ENCODE measurements around the gene IFI44. TPM values are rescaled to one million over a fixed set of nuclear protein-coding genes. Genes with fewer than 3 reads are reported as not detected.

Gene IFI44
- polyA plus RNA-seq, 1 donor (not counting 4 experiments of a cell fraction or from before 2014, with no cell fraction given): 97.0 TPM

DNA sequence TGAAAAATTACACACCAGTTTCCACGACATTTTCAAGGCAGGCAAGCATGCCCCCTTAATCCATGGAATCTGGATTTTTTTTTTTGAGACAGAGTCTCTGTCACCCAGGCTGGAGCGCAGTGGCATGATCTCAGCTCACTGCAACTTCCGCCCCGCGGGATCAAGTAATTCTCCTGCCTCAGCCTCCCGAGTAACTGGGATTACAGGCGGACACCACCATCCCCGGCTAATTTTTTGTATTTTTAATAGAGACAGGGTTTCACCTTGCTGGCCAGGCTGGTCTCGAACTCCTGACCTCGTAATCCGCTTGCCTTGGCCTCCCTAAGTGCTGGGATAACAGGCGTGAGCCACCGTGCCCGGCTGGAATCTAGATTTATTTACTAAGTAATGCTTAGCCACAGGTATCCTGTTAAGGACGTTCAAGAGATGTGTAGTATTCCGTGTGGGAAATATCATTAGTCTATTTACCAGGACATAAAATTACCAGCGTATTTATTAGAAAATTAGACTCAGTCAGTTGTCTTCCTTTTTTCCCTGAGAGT is 2.5 kb downstream of the IFI44 start:
- H3K9me1 ChIP-seq (ENCODE audit: control insufficient read depth, extremely low read depth, insufficient read depth, low read length): no peaks in the 10 kb centered on the region
- dilution Hi-C loops (cut with MboI; ENCODE audit: extremely low pct_ligation_motif_present, low sequenced_read_pairs): no loop called here
- FAIRE-seq (no peak), DNase-seq (ENCODE audit: low read depth, low spot score) (no peak)
- H3K4me1 ChIP-seq (ENCODE audit: control insufficient read depth, extremely low read depth, insufficient read depth, low read length): no peaks in the 10 kb centered on the region
- H3K9me3 ChIP-seq (ENCODE audit: control insufficient read depth, low read depth, low read length): no peaks in the 10 kb centered on the region
- H3K9ac ChIP-seq (ENCODE audit: control insufficient read depth, extremely low read depth, insufficient read depth, low read length): no peak overlapping the region
- H3K4me3 ChIP-seq (ENCODE audit: control insufficient read depth in 2 of 3, extremely low read depth in 1 of 3, insufficient read depth in 2 of 3, low read depth in 1 of 3, low read length in 3 of 3): no peak overlapping the region
- TF ChIP-seq EZH2 (IDR thresholded peaks at IDR 0.05; ENCODE audit: low read length): no peak
- TF ChIP-seq, protein P1, sequence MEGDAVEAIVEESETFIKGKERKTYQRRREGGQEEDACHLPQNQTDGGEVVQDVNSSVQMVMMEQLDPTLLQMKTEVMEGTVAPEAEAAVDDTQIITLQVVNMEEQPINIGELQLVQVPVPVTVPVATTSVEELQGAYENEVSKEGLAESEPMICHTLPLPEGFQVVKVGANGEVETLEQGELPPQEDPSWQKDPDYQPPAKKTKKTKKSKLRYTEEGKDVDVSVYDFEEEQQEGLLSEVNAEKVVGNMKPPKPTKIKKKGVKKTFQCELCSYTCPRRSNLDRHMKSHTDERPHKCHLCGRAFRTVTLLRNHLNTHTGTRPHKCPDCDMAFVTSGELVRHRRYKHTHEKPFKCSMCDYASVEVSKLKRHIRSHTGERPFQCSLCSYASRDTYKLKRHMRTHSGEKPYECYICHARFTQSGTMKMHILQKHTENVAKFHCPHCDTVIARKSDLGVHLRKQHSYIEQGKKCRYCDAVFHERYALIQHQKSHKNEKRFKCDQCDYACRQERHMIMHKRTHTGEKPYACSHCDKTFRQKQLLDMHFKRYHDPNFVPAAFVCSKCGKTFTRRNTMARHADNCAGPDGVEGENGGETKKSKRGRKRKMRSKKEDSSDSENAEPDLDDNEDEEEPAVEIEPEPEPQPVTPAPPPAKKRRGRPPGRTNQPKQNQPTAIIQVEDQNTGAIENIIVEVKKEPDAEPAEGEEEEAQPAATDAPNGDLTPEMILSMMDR (optimal IDR thresholded peaks at IDR 0.05 in 1 of 3, IDR thresholded peaks at IDR 0.05 in 1 of 3, conservative IDR thresholded peaks at IDR 0.05 in 1 of 3; ENCODE audit: extremely low read depth in 1 of 3, insufficient read depth in 2 of 3, low read length in 3 of 3): no peak
- H3K27ac ChIP-seq (ENCODE audit: control insufficient read depth, insufficient read depth, low read length): no peak overlapping the region
- peaks cover 0 to 2% of the 10 kb centered on the region in 2 experiments for H3K36me3 ChIP-seq (ENCODE audit: control insufficient read depth in 2 of 2, extremely low read depth in 1 of 2, insufficient read depth in 2 of 2, low read length in 2 of 2)
- no peaks in the 10 kb centered on the region for H3K27me3 ChIP-seq (ENCODE audit: control insufficient read depth, extremely low read depth, insufficient read depth, low read length)
- no peak overlapping the region for H2AFZ ChIP-seq (ENCODE audit: control insufficient read depth, low read length)
- no peak overlapping the region for H3K4me2 ChIP-seq (ENCODE audit: control insufficient read depth, extremely low read depth, insufficient read depth, low read depth, low read length)
- H4K20me1 ChIP-seq (ENCODE audit: control insufficient read depth, extremely low read depth, insufficient read depth, low read length): no peaks in the 10 kb centered on the region
- peaks cover 10% of the 10 kb centered on the region for H3K79me2 ChIP-seq (ENCODE audit: control insufficient read depth, insufficient read depth, low read length)

DNA sequence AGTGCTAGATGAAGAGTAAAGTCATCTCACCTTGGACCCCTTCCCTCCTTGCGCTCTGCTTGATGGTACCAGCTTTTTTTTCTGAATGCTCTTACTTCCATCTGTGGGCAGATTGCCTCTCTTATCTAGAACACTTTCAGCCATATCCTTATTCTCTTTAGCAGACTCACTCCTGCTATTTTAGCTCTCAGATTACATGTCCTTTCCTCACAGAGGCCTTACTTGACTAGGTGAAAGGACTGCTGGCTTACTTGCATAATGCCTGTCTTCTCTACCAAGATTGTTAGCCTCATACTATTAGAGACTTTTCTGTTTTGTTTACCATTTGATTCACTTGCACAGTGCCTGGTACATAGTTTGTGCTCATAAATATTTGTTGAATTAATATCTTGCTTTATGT is 9.3 kb downstream of the IFI44 start:
- Histone ChIP-seq H3K9ac (ENCODE audit: control insufficient read depth, extremely low read depth, insufficient read depth, low read length) (no peak overlapping the region), H3K9me1 (ENCODE audit: control insufficient read depth, extremely low read depth, insufficient read depth, low read length) (no peaks in the 10 kb centered on the region), H3K4me2 (ENCODE audit: control insufficient read depth, extremely low read depth, insufficient read depth, low read depth, low read length) (no peak overlapping the region), H3K4me3 (ENCODE audit: control insufficient read depth in 2 of 3, extremely low read depth in 1 of 3, insufficient read depth in 2 of 3, low read depth in 1 of 3, low read length in 3 of 3) (no peak overlapping the region), H3K9me3 (ENCODE audit: control insufficient read depth, low read depth, low read length) (no peaks in the 10 kb centered on the region), H3K79me2 (ENCODE audit: control insufficient read depth, insufficient read depth, low read length) (no peaks in the 10 kb centered on the region), H3K36me3 (ENCODE audit: control insufficient read depth in 2 of 2, extremely low read depth in 1 of 2, insufficient read depth in 2 of 2, low read length in 2 of 2) (peaks cover 0 to 15% of the 10 kb centered on the region in 2 experiments), H3K27me3 (ENCODE audit: control insufficient read depth, extremely low read depth, insufficient read depth, low read length) (no peaks in the 10 kb centered on the region), H4K20me1 (ENCODE audit: control insufficient read depth, extremely low read depth, insufficient read depth, low read length) (no peaks in the 10 kb centered on the region), H3K4me1 (ENCODE audit: control insufficient read depth, extremely low read depth, insufficient read depth, low read length) (no peaks in the 10 kb centered on the region), H3K27ac (ENCODE audit: control insufficient read depth, insufficient read depth, low read length) (no peak overlapping the region), H2AFZ (ENCODE audit: control insufficient read depth, low read length) (no peak overlapping the region)
- TF ChIP-seq, protein P1 (optimal IDR thresholded peaks at IDR 0.05 in 1 of 3, IDR thresholded peaks at IDR 0.05 in 1 of 3, conservative IDR thresholded peaks at IDR 0.05 in 1 of 3; ENCODE audit: extremely low read depth in 1 of 3, insufficient read depth in 2 of 3, low read length in 3 of 3): no peak
- TF ChIP-seq EZH2 (IDR thresholded peaks at IDR 0.05; ENCODE audit: low read length): no peak
- dilution Hi-C loops (cut with MboI; ENCODE audit: extremely low pct_ligation_motif_present, low sequenced_read_pairs): no loop called here
- DNase-seq (ENCODE audit: low read depth, low spot score): no peak
- FAIRE-seq: no peak

Measured in keratinocyte (primary cell).